ENCODE results near the gene DNAJB8.

GRCh38 chr3:128490915-128491690 is 24.4 kb upstream of the DNAJB8 start:
- TF ChIP-seq, protein P1, sequence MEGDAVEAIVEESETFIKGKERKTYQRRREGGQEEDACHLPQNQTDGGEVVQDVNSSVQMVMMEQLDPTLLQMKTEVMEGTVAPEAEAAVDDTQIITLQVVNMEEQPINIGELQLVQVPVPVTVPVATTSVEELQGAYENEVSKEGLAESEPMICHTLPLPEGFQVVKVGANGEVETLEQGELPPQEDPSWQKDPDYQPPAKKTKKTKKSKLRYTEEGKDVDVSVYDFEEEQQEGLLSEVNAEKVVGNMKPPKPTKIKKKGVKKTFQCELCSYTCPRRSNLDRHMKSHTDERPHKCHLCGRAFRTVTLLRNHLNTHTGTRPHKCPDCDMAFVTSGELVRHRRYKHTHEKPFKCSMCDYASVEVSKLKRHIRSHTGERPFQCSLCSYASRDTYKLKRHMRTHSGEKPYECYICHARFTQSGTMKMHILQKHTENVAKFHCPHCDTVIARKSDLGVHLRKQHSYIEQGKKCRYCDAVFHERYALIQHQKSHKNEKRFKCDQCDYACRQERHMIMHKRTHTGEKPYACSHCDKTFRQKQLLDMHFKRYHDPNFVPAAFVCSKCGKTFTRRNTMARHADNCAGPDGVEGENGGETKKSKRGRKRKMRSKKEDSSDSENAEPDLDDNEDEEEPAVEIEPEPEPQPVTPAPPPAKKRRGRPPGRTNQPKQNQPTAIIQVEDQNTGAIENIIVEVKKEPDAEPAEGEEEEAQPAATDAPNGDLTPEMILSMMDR (IDR thresholded peaks at IDR 0.05 in 2 of 3, conservative IDR thresholded peaks at IDR 0.05 in 1 of 3; ENCODE audit: insufficient read depth in 2 of 3, low read depth in 1 of 3, low read length in 3 of 3): no peak
- TF ChIP-seq FOSL1 (tag; conservative IDR thresholded peaks at IDR 0.05): no peak
- no peak for TF ChIP-seq IRF9 (tag; IDR thresholded peaks at IDR 0.05)
- no peak for TF ChIP-seq OTX1 (CRISPR knock-in tag; IDR thresholded peaks at IDR 0.05)
- TF ChIP-seq ETV6 (IDR thresholded peaks at IDR 0.05; ENCODE audit: borderline replicate concordance in 1 of 2, low read depth in 2 of 2, low read length in 1 of 2): no peak
- no peak for TF ChIP-seq ETV6 (CRISPR knock-in tag; IDR thresholded peaks at IDR 0.05; ENCODE audit: borderline replicate concordance)
- TF ChIP-seq POLR2AphosphoS2 (IDR thresholded peaks at IDR 0.05; ENCODE audit: low read length): no peak
- TF ChIP-seq CREM (IDR thresholded peaks at IDR 0.05; ENCODE audit: low read depth): no peak
- TF ChIP-seq ARID1B (IDR thresholded peaks at IDR 0.05): no peak
- no peak for TF ChIP-seq SRSF7 (optimal IDR thresholded peaks at IDR 0.05; ENCODE audit: low read depth, low read length)
- TF ChIP-seq GATAD2B (IDR thresholded peaks at IDR 0.05; ENCODE audit: borderline replicate concordance): no peak
- no peak for TF ChIP-seq ZNF431 (CRISPR knock-in tag; IDR thresholded peaks at IDR 0.05)
- no peak for TF ChIP-seq EZH2 (IDR thresholded peaks at IDR 0.05; ENCODE audit: borderline replicate concordance, low read depth, low read length)
- TF ChIP-seq MAFF (IDR thresholded peaks at IDR 0.05; ENCODE audit: low read length): no peak

Data from K562 (cell line).